Liver (tissue), 9 donors: ENCODE data around the gene ASF1B. TPM values are rescaled to one million over a fixed set of nuclear protein-coding genes. Genes with fewer than 3 reads are reported as not detected.

Source experiments
- DNase-seq: peaks from one replicate; pipeline ENCODE4 v3.0.0-alpha.2; 2017; ENCODE audit warnings: low spot score
- H3K27ac ChIP-seq, 2 donors: one replicate each; pipeline ENCODE4 v1.7.0; 2013; ENCODE audit warnings: inconsistent platforms in 2 of 2, low read length in 2 of 2, control low read depth in 1 of 2, low read depth in 1 of 2, mild to moderate bottlenecking in 1 of 2
- H3K27me3 ChIP-seq, 4 donors: one replicate each; pipeline versions ENCODE4 v1.6.1 to v1.7.0; 2013; ENCODE audit warnings: low read length in 3 of 4, inconsistent platforms in 1 of 4, mild to moderate bottlenecking in 1 of 4, moderate library complexity in 1 of 4; ENCODE audit not compliant: control insufficient read depth in 4 of 4, insufficient read depth in 4 of 4
- H3K36me3 ChIP-seq, 4 donors: one replicate each; pipeline versions ENCODE4 v1.6.1 to v1.7.0; 2013; ENCODE audit warnings: low read length in 3 of 4, mild to moderate bottlenecking in 3 of 4, low read depth in 1 of 4, moderate library complexity in 1 of 4; ENCODE audit not compliant: control insufficient read depth in 4 of 4, insufficient read depth in 3 of 4
- H3K4me1 ChIP-seq, 4 donors: one replicate each; pipeline versions ENCODE4 v1.6.1 to v1.7.0; 2013; ENCODE audit warnings: low read length in 3 of 4, mild to moderate bottlenecking in 3 of 4, moderate library complexity in 1 of 4; ENCODE audit not compliant: control insufficient read depth in 4 of 4, insufficient read depth in 4 of 4
- H3K4me3 ChIP-seq, 3 donors: one replicate each; pipeline versions ENCODE4 v1.6.1 to v1.7.0; 2013; ENCODE audit warnings: low read length in 3 of 3, control low read depth in 1 of 3, low read depth in 1 of 3, mild to moderate bottlenecking in 1 of 3
- H3K9ac ChIP-seq, 2 donors: one replicate each; pipeline ENCODE4 v1.7.0; 2013; ENCODE audit warnings: low read length in 2 of 2, mild to moderate bottlenecking in 2 of 2, moderate library complexity in 2 of 2, control low read depth in 1 of 2, low read depth in 1 of 2
- H3K9me3 ChIP-seq, 4 donors: one replicate each; pipeline versions ENCODE4 v1.6.1 to v1.7.0; 2013; ENCODE audit warnings: low read length in 3 of 4; ENCODE audit not compliant: control insufficient read depth in 4 of 4
- FOXA1 ChIP-seq: IDR thresholded peaks from 2 replicates; pipeline ENCODE4 v1.6.1; 2016; ENCODE audit warnings: antibody characterized with exemption
- FOXA2 ChIP-seq: IDR thresholded peaks from 2 replicates; pipeline ENCODE4 v1.6.1; 2016; ENCODE audit warnings: antibody characterized with exemption
- GABPA ChIP-seq, 2 donors: IDR thresholded peaks in 1 of 2; conservative IDR thresholded peaks in 1 of 2; 2 replicates each; pipeline ENCODE4 v1.6.1; 2016; ENCODE audit warnings: antibody characterized with exemption in 2 of 2, mild to moderate bottlenecking in 1 of 2, moderate library complexity in 1 of 2
- HNF4A ChIP-seq, 2 donors: conservative IDR thresholded peaks; 2 replicates each; pipeline ENCODE4 v1.6.1; 2016; ENCODE audit warnings: antibody characterized with exemption in 2 of 2, mild to moderate bottlenecking in 2 of 2
- HNF4G ChIP-seq: IDR thresholded peaks from 2 replicates; pipeline ENCODE4 v1.6.1; 2016; ENCODE audit warnings: antibody characterized with exemption
- JUND ChIP-seq, 2 donors: IDR thresholded peaks; 2 replicates each; pipeline ENCODE4 v1.6.1; 2016; ENCODE audit warnings: antibody characterized with exemption in 2 of 2
- NR2F2 ChIP-seq: IDR thresholded peaks from 2 replicates; pipeline ENCODE4 v1.6.1; 2016; ENCODE audit warnings: antibody characterized with exemption
- RAD21 ChIP-seq, 2 donors: IDR thresholded peaks; 2 replicates each; pipeline ENCODE4 v1.6.1; 2016; ENCODE audit warnings: antibody characterized with exemption in 2 of 2, mild to moderate bottlenecking in 2 of 2
- RXRA ChIP-seq, 2 donors: IDR thresholded peaks; 2 replicates each; pipeline ENCODE4 v1.6.1; 2017 to 2018; ENCODE audit warnings: antibody characterized with exemption in 2 of 2, mild to moderate bottlenecking in 1 of 2
- SP1 ChIP-seq: IDR thresholded peaks from 2 replicates; pipeline ENCODE4 v1.6.1; 2018; ENCODE audit warnings: antibody characterized with exemption, mild to moderate bottlenecking
- YY1 ChIP-seq: IDR thresholded peaks from 2 replicates; pipeline ENCODE4 v1.6.1; 2016; ENCODE audit warnings: antibody characterized with exemption, mild to moderate bottlenecking
- WGBS: extraction: QIAGEN DNeasy Blood & Tissue Kit; methylation state at CpG from one replicate; pipeline ENCODE4 v1.1.7; 2013; 5-methylcytosine and 5-hydroxymethylcytosine counted together
- polyA plus RNA-seq, 2 donors: library from polyadenylated mRNA; stranded (reverse) in 1 of 2; unstranded in 1 of 2; fragments of 200-250 nt in 1 of 2; fragments of >200 nt in 1 of 2; fragmentation: Nextera tagmentation in 1 of 2; extraction: Ambion mirVana in 1 of 2; gene quantifications; one replicate each; pipeline versions ENCODE4 v1.2.1 to v1.2.3, GENCODE V29; 2013 to 2015
- total RNA-seq, 2 donors: library from RNA; depleted of rRNA; stranded (reverse); fragments of >200 nt; gene quantifications; one replicate each; pipeline ENCODE4 v1.2.3, GENCODE V29; 2014
- TF ChIP-seq, protein P1 (sequence below): fragments of 150-350 bp; IDR thresholded peaks from 2 replicates; pipeline ENCODE4 v1.5.1; 2017; ENCODE audit warnings: improper control_type of control experiment, low read depth, low read length; ENCODE audit not compliant: missing input control
- TF ChIP-seq, protein P2 (sequence below): IDR thresholded peaks from 2 replicates; pipeline ENCODE4 v1.6.1; 2016; ENCODE audit warnings: antibody characterized with exemption
- TF ChIP-seq, protein P3 (sequence below): IDR thresholded peaks from 2 replicates; pipeline ENCODE4 v1.6.1; 2016; ENCODE audit warnings: antibody characterized with exemption
- donor health status: healthy.
- donor health status: healthy.
- donor health status: healthy.
- donor health status: healthy.
- donor health status: healthy.

ASF1B gene
- total and polyA plus RNA-seq, 4 donors = 0.25 to 20.5 (median 1.6) TPM

DNA sequence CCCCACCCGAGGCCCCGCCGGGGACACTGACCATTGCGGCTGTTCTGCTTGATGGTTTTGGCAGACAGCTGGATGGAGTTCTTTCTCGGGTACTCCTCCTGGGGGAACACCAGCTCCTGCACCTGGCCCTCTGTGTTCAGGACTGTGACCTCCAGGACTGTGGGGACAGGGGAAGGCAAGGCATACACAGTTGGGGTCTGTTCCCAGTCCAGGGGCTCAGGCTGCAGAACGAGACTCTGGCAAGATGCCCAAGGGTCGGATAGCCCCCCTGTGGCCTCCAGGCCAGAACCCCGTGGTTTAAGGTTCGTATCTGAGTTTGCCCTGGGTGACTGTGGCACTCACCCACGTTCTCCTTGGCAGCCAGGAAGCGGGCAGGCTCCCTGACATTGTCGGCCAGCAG, 22.7 kb upstream of the ASF1B start:
- Histone ChIP-seq H3K27me3 (no peaks in the 10 kb centered on the region), H3K4me3 (no peak overlapping the region), H3K9me3 (no peaks in the 10 kb centered on the region), H3K36me3 (peaks cover 0 to 2% (median 0%) of the 10 kb centered on the region in 4 donors), H3K27ac (no peak overlapping the region), H3K4me1 (no peaks in the 10 kb centered on the region), H3K9ac (no peak overlapping the region)
- TF ChIP-seq, protein P1, sequence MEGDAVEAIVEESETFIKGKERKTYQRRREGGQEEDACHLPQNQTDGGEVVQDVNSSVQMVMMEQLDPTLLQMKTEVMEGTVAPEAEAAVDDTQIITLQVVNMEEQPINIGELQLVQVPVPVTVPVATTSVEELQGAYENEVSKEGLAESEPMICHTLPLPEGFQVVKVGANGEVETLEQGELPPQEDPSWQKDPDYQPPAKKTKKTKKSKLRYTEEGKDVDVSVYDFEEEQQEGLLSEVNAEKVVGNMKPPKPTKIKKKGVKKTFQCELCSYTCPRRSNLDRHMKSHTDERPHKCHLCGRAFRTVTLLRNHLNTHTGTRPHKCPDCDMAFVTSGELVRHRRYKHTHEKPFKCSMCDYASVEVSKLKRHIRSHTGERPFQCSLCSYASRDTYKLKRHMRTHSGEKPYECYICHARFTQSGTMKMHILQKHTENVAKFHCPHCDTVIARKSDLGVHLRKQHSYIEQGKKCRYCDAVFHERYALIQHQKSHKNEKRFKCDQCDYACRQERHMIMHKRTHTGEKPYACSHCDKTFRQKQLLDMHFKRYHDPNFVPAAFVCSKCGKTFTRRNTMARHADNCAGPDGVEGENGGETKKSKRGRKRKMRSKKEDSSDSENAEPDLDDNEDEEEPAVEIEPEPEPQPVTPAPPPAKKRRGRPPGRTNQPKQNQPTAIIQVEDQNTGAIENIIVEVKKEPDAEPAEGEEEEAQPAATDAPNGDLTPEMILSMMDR = no peak
- TF ChIP-seq GABPA (IDR thresholded peaks at IDR 0.05 in 1 of 2, conservative IDR thresholded peaks at IDR 0.05 in 1 of 2) (no peak), SP1 (no peak), RAD21 (IDR thresholded peaks at IDR 0.05) (no peak), JUND (IDR thresholded peaks at IDR 0.05) (no peak), RXRA (IDR thresholded peaks at IDR 0.05) (no peak)
- TF ChIP-seq, protein P2, sequence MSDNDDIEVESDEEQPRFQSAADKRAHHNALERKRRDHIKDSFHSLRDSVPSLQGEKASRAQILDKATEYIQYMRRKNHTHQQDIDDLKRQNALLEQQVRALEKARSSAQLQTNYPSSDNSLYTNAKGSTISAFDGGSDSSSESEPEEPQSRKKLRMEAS = no peak
- WGBS = 77% methylated on average over 12 of the region's 12 CpGs
- DNase-seq = no peak

DNA sequence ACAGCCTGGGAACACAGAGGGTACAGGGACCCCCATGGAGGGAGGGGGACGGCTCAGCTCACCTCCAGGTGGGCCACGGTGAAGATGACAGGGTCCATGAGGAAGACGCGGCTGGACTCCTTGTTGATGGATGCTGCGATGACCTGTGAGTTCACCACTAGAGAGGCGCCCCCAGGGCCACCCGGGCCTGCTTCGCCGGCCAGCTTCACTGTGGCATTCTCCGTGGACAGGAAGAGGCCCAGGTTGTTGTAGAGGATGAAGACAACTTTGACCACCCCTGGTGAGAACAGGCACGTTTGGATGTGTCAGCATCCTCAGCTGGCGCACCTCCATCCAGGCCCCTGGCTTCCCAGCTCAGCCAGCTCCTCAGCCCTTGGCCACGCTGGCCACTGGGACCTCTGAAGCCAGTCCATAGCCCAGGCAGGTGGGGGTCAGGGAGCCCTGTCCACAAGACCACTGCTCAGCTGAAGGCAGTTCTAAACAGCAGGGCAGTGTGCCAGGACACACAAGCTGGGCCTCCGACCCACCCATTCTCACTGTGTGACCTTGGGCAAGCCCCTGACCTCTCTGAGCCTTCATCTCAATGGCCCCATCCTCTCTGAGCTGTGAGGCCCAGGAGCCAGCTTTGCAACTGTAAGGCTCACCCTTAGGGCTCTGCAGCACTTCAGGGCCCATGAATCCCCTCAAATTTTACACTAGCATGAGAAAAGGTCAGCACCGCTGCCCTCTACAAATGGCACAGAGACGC, 22.1 kb upstream of the ASF1B start:
- no peaks in the 10 kb centered on the region for H3K9me3 ChIP-seq
- H3K4me3 ChIP-seq = no peak overlapping the region
- no peaks in the 10 kb centered on the region for H3K4me1 ChIP-seq
- peaks cover 0 to 2% (median 0%) of the 10 kb centered on the region in 4 donors for H3K36me3 ChIP-seq
- WGBS = 93% methylated on average over 16 of the region's 16 CpGs
- no peak for DNase-seq
- H3K9ac ChIP-seq = no peak overlapping the region
- TF ChIP-seq RAD21 (IDR thresholded peaks at IDR 0.05) (no peak), YY1 (no peak), HNF4G (no peak), JUND (IDR thresholded peaks at IDR 0.05) (no peak), FOXA2 (no peak), NR2F2 (no peak)
- TF ChIP-seq, protein P1 = no peak
- H3K27me3 ChIP-seq = no peaks in the 10 kb centered on the region
- H3K27ac ChIP-seq = no peak overlapping the region

DNA sequence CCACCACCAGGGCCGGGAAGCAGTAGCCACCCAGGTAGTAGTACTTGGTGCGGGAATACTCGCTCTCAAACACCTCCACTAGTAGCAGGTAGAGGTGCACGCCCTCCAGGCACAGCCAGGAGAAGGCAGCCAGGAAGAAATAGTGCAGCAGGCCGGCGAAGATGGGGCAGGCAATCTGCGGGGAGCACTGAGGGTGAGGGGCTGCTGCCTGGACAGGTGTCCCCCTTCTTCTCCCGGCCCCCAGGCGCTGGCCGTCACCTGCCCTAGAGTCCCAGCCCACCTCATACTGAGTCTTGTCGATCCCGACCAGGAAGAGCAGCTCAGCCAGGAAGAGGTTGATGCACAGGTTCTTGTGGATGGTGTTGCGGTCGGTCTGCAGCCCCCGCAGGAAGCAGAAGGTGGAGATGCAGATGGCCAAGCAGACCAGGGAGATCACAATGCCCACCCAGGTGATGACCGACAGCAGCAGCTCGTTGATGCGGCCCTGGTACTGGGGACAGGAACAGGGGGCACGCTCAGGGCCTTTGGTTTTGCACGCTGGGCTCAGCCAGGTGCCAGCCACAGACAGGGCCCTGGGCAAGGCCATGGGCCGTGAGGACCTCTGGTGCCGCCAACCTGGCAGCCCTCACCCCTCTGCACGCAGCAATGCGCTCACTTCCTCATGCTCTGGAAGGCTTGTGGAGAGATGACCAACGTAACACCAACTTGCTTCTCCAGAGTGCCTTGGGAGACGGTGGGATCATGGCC, 20.8 kb upstream of the ASF1B start:
- WGBS = 97% methylated on average over 26 of the region's 26 CpGs
- no peak overlapping the region for H3K4me3 ChIP-seq
- DNase-seq = no peak
- H3K36me3 ChIP-seq = peaks cover 0 to 2% (median 0%) of the 10 kb centered on the region in 4 donors
- H3K9me3 ChIP-seq = no peaks in the 10 kb centered on the region
- no peak overlapping the region for H3K9ac ChIP-seq
- H3K27me3 ChIP-seq = no peaks in the 10 kb centered on the region
- no peaks in the 10 kb centered on the region for H3K4me1 ChIP-seq
- H3K27ac ChIP-seq = no peak overlapping the region
- TF ChIP-seq, protein P1 = no peak
- TF ChIP-seq HNF4A (conservative IDR thresholded peaks at IDR 0.05) (no peak), FOXA1 (no peak), RXRA (IDR thresholded peaks at IDR 0.05) (no peak), HNF4G (no peak), GABPA (IDR thresholded peaks at IDR 0.05 in 1 of 2, conservative IDR thresholded peaks at IDR 0.05 in 1 of 2) (no peak)
- TF ChIP-seq, protein P2 = no peak
- TF ChIP-seq, protein P3, sequence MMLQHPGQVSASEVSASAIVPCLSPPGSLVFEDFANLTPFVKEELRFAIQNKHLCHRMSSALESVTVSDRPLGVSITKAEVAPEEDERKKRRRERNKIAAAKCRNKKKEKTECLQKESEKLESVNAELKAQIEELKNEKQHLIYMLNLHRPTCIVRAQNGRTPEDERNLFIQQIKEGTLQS = no peak
